Osteoblast (primary cell): Measurements from ENCODE around the gene UBE2E3. TPM values are rescaled to one million over a fixed set of nuclear protein-coding genes. Genes with fewer than 3 reads are reported as not detected.

Source experiments
- DNase-seq: peaks from one replicate; pipeline ENCODE4 v3.0.0; 2011; ENCODE audit warnings: low spot score, mixed read lengths; ENCODE audit not compliant: insufficient read length; ENCODE audit errors: missing footprints
- H2AFZ ChIP-seq: 2 replicates; pipeline ENCODE4 v1.6.0; 2011; ENCODE audit warnings: mild to moderate bottlenecking, low read length
- H3K27ac ChIP-seq: 2 replicates; pipeline ENCODE4 v1.5.1; 2011; ENCODE audit warnings: mild to moderate bottlenecking, low read depth, low read length, moderate library complexity
- H3K27me3 ChIP-seq: 2 replicates; pipeline ENCODE4 v1.6.0; 2012; ENCODE audit warnings: mild to moderate bottlenecking, control low read depth, inconsistent platforms, low read length, moderate library complexity; ENCODE audit not compliant: insufficient read depth
- H3K36me3 ChIP-seq: 2 replicates; pipeline ENCODE4 v1.5.1; 2011; ENCODE audit warnings: mild to moderate bottlenecking, low read length, control low read depth, moderate library complexity; ENCODE audit not compliant: insufficient read depth
- H3K4me1 ChIP-seq: 2 replicates; pipeline ENCODE4 v1.5.1; 2011; ENCODE audit warnings: mild to moderate bottlenecking, low read length, control low read depth, moderate library complexity; ENCODE audit not compliant: insufficient read depth
- H3K4me2 ChIP-seq: 2 replicates; pipeline ENCODE4 v1.6.0; 2011; ENCODE audit warnings: mild to moderate bottlenecking, low read length; ENCODE audit not compliant: insufficient read depth
- H3K4me3 ChIP-seq: fragments of 200-600 bp; sonication (generic); 3 replicates; pipeline ENCODE4 v1.5.1; 2012; ENCODE audit warnings: mild to moderate bottlenecking, low read length, inconsistent platforms; ENCODE audit not compliant: insufficient read depth
- H3K79me2 ChIP-seq: 2 replicates; pipeline ENCODE4 v1.6.0; 2012; ENCODE audit warnings: mild to moderate bottlenecking, low read length, control low read depth, inconsistent platforms; ENCODE audit not compliant: insufficient read depth
- H3K9me3 ChIP-seq: 2 replicates; pipeline ENCODE4 v1.5.1; 2011; ENCODE audit warnings: low read depth, low read length, control low read depth
- H4K20me1 ChIP-seq: 2 replicates; pipeline ENCODE4 v1.6.0; 2012; ENCODE audit warnings: mild to moderate bottlenecking, low read length, control low read depth; ENCODE audit not compliant: insufficient read depth
- total RNA-seq: library from RNA; depleted of rRNA; stranded (reverse); fragments of >200 nt; gene quantifications from 2 replicates; pipeline ENCODE4 v1.2.3, GENCODE V29; 2012
- TF ChIP-seq, protein P1 (sequence below): IDR thresholded peaks from 2 replicates; pipeline ENCODE4 v1.5.1; 2011; ENCODE audit warnings: mild to moderate bottlenecking, low read depth, low read length, moderate library complexity; ENCODE audit errors: extremely low read depth

Gene UBE2E3
- total RNA-seq, 1 donor = 58.3 TPM

DNA sequence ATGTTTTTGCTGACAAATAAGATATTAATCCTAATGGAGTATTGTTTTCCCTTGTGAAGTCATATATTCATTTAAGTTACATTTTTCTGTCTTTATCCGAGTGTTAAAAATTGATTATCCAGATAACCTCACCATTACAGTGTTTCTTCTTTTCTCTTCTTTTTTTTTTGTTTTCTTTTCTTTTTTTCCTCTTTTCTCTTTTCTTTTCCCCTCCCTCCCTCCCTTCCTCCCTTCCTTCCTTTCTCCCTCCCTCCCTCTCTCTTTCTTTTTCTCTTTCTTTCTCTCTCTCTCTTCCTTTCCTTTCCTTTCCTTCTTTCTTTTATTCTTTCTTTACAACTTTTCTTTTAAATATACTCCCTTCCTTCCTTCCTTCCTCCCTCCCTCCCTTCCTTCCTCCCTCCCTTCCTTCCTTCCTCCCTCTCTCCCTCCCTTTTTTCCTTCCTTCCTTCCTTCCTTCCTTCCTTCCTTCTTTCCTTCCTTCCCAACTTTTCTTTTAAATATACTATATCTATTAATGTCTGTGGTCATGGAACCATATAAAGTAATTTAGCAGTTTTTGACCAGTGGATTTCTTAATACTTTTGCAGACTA, 40.9 kb downstream of the UBE2E3 start:
- H3K4me1 ChIP-seq = no peaks in the 10 kb centered on the region
- H3K27me3 ChIP-seq = no peaks in the 10 kb centered on the region
- H3K9me3 ChIP-seq = no peaks in the 10 kb centered on the region
- H3K36me3 ChIP-seq = no peaks in the 10 kb centered on the region
- H3K4me2 ChIP-seq = no peak overlapping the region
- no peak overlapping the region for H3K4me3 ChIP-seq
- H4K20me1 ChIP-seq = peaks cover 8% of the 10 kb centered on the region
- H2AFZ ChIP-seq = no peak overlapping the region
- H3K27ac ChIP-seq = no peak overlapping the region
- DNase-seq = no peak
- TF ChIP-seq, protein P1, sequence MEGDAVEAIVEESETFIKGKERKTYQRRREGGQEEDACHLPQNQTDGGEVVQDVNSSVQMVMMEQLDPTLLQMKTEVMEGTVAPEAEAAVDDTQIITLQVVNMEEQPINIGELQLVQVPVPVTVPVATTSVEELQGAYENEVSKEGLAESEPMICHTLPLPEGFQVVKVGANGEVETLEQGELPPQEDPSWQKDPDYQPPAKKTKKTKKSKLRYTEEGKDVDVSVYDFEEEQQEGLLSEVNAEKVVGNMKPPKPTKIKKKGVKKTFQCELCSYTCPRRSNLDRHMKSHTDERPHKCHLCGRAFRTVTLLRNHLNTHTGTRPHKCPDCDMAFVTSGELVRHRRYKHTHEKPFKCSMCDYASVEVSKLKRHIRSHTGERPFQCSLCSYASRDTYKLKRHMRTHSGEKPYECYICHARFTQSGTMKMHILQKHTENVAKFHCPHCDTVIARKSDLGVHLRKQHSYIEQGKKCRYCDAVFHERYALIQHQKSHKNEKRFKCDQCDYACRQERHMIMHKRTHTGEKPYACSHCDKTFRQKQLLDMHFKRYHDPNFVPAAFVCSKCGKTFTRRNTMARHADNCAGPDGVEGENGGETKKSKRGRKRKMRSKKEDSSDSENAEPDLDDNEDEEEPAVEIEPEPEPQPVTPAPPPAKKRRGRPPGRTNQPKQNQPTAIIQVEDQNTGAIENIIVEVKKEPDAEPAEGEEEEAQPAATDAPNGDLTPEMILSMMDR = no peak
- peaks cover 100% of the 10 kb centered on the region for H3K79me2 ChIP-seq

DNA sequence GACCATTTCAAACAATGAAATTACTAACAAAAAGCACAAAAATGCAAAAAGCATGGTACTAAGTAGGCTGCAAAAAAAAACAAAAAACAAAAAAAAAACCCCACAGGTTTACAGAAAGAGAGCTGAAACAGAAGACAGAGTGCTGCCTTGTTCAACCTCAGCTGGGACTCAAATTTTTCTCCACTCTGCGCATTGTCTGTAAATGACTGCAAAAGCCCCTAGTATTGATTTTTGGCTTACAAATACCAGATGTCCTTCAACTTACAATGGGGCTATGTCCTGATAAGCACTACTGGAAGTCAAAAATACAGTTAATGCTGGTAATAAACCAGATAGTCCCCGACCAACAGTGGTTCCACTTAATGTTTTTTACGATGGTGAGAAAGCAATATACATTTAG, 42.2 kb downstream of the UBE2E3 start:
- H3K4me1 ChIP-seq = no peaks in the 10 kb centered on the region
- DNase-seq = no peak
- TF ChIP-seq, protein P1 = no peak
- no peak overlapping the region for H2AFZ ChIP-seq
- H3K79me2 ChIP-seq = peaks cover 100% of the 10 kb centered on the region
- H3K4me3 ChIP-seq = no peak overlapping the region
- no peaks in the 10 kb centered on the region for H3K36me3 ChIP-seq
- H3K4me2 ChIP-seq = no peak overlapping the region
- no peak overlapping the region for H3K27ac ChIP-seq
- peaks cover 8% of the 10 kb centered on the region for H4K20me1 ChIP-seq
- no peaks in the 10 kb centered on the region for H3K27me3 ChIP-seq
- H3K9me3 ChIP-seq = no peaks in the 10 kb centered on the region

DNA sequence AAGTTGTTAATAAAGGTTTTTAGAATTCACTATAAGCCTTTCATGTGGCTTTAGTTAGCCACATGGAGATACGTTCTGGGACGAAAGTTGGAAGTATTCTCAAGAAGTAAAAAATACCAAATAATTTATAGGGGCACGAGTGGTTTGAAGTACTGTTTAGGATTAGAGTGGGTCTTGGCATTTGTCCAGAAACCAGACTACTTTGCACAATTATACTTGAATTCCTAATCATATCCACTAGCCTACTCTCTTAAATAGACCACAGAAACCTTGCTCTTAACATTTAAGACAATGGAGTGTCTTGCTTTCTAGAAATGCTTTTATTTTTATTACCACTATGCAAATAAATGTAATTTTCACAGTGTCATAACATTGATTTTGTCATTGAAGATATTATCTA, 44.6 kb downstream of the UBE2E3 start:
- no peak overlapping the region for H2AFZ ChIP-seq
- H3K36me3 ChIP-seq = no peaks in the 10 kb centered on the region
- peaks cover 99% of the 10 kb centered on the region for H3K79me2 ChIP-seq
- no peak overlapping the region for H3K4me3 ChIP-seq
- no peak for DNase-seq
- H3K4me1 ChIP-seq = no peaks in the 10 kb centered on the region
- no peak overlapping the region for H3K4me2 ChIP-seq
- no peaks in the 10 kb centered on the region for H3K9me3 ChIP-seq
- H3K27ac ChIP-seq = no peak overlapping the region
- TF ChIP-seq, protein P1 = no peak
- H4K20me1 ChIP-seq = peaks cover 3% of the 10 kb centered on the region
- no peaks in the 10 kb centered on the region for H3K27me3 ChIP-seq

DNA sequence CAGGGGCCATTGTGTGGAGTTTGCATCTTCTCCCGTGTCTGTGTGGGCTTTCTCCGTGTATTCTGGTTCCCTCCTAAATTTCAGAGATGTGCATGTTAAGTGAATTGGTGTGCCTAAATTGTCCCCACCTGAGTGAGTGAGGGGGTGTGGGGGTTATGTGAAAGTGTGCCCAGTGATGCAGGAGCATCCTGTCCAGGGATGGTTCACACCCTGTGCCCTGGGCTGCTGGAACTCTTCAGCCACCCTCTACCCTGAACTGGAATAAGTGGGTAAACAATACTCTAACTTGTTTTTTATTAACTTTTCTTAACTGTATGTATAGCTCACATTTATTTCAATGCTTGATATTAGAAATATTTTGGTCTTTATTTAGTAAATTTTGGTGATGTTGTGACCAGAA, 56.0 kb downstream of the UBE2E3 start:
- Histone ChIP-seq H3K27ac (peak overlapping the region; percentile 59), H4K20me1 (peaks cover 3% of the 10 kb centered on the region), H3K27me3 (no peaks in the 10 kb centered on the region), H2AFZ (no peak overlapping the region), H3K79me2 (peaks cover 69% of the 10 kb centered on the region), H3K4me3 (no peak overlapping the region), H3K9me3 (no peaks in the 10 kb centered on the region), H3K36me3 (no peaks in the 10 kb centered on the region), H3K4me1 (peaks cover 25% of the 10 kb centered on the region), H3K4me2 (peak overlapping the region; percentile 18)
- DNase-seq = no peak
- TF ChIP-seq, protein P1 = no peak
